ENCODE measurements around the gene PCDHGC3.

The PCDHGC3 gene

DNA sequence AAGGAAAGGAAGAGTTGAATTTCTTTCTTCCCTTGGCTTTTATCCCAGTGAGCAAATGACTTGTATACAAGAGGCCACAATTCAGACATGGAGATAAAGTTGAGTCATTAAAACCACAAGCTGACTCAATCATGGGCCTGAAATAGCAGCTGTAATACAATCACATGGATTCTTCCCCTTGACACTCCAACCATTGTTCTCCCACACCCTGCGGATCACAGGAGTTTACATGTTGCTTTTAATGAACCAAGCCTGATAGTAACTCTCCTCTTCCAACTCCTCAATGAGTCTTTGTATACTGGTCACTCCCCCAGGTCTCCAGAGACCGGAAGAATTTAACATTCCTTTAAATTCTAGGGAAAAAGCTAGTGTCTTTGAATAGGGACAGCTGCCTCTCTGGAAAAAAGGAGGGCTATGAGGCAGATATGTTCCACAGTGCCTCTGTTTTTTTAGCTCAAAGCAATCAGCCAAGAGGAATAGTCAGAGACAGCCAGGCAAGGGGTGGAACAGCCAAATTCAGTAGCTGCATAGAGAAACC, 45.5 kb downstream of the PCDHGC3 start:
- Histone ChIP-seq H3K9ac (ENCODE audit: low read length) (no peak overlapping the region), H2AFZ (ENCODE audit: low read length) (no peak overlapping the region), H3F3A (ENCODE audit: insufficient read depth, low read length) (peaks cover 16% of the 10 kb centered on the region), H3K36me3 (replicated peaks; ENCODE audit: insufficient read depth, low read length) (no peaks in the 10 kb centered on the region; the same call in none of the 2 replicates), H4K20me1 (ENCODE audit: insufficient read depth, low read length) (no peaks in the 10 kb centered on the region), H3K4me2 (ENCODE audit: low read depth, low read length) (no peak overlapping the region), H3K27ac (ENCODE audit: low read length) (no peak overlapping the region), H3K79me2 (ENCODE audit: low read length) (0 out of 2 replicates have a peak, but pooled peaks cover 5% of the 10 kb centered on the region), H3K9me2 (replicated peaks; ENCODE audit: insufficient read depth, low read length) (no peaks in the 10 kb centered on the region), H3K9me3 (replicated peaks; ENCODE audit: insufficient read depth, low read length) (no peaks in the 10 kb centered on the region), H3K4me3 (ENCODE audit: low read length) (no peak overlapping the region), H3K27me3 (replicated peaks; ENCODE audit: insufficient read depth, low read length) (no peaks in the 10 kb centered on the region), H3K4me1 (ENCODE audit: low read length) (peaks cover 39% of the 10 kb centered on the region)
- no peak for DNase-seq
- no peak for TF ChIP-seq EZH2 (optimal IDR thresholded peaks at IDR 0.05; ENCODE audit: low read depth, low read length)
- no peak for TF ChIP-seq EZH2phosphoT487 (IDR thresholded peaks at IDR 0.05; ENCODE audit: low read length)
- TF ChIP-seq, protein P1, sequence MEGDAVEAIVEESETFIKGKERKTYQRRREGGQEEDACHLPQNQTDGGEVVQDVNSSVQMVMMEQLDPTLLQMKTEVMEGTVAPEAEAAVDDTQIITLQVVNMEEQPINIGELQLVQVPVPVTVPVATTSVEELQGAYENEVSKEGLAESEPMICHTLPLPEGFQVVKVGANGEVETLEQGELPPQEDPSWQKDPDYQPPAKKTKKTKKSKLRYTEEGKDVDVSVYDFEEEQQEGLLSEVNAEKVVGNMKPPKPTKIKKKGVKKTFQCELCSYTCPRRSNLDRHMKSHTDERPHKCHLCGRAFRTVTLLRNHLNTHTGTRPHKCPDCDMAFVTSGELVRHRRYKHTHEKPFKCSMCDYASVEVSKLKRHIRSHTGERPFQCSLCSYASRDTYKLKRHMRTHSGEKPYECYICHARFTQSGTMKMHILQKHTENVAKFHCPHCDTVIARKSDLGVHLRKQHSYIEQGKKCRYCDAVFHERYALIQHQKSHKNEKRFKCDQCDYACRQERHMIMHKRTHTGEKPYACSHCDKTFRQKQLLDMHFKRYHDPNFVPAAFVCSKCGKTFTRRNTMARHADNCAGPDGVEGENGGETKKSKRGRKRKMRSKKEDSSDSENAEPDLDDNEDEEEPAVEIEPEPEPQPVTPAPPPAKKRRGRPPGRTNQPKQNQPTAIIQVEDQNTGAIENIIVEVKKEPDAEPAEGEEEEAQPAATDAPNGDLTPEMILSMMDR (IDR thresholded peaks at IDR 0.05; ENCODE audit: low read length): no peak

DNA sequence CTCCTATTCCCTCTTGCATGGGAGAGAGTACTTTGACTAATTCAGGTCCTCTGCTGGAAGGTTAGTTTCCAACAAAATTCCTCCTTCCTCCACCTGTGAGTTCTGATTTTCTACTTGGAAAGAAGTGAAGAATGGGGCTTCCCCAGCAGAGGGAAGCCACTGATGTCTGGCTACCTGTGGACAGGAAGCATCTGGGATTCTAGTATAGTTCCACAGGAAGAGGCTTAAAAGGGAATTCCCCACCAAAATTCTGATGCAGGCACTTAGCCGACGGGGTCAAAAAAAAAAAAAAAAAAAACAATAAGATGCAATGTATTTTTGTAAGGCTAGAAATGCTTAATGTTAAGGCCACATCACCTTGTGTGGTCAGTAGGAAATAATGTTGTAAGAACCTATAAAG, 46.5 kb downstream of the PCDHGC3 start:
- no peak overlapping the region for H3K9ac ChIP-seq (ENCODE audit: low read length)
- H3K36me3 ChIP-seq (replicated peaks; ENCODE audit: insufficient read depth, low read length): no peaks in the 10 kb centered on the region; the same call in 1 of the 2 replicates
- no peak overlapping the region for H3K4me2 ChIP-seq (ENCODE audit: low read depth, low read length)
- no peaks in the 10 kb centered on the region for H4K20me1 ChIP-seq (ENCODE audit: insufficient read depth, low read length)
- no peaks in the 10 kb centered on the region for H3K9me3 ChIP-seq (replicated peaks; ENCODE audit: insufficient read depth, low read length)
- peaks cover 32% of the 10 kb centered on the region for H3K4me1 ChIP-seq (ENCODE audit: low read length)
- TF ChIP-seq EZH2 (optimal IDR thresholded peaks at IDR 0.05; ENCODE audit: low read depth, low read length) (no peak), EZH2phosphoT487 (IDR thresholded peaks at IDR 0.05; ENCODE audit: low read length) (no peak)
- TF ChIP-seq, protein P1 (IDR thresholded peaks at IDR 0.05; ENCODE audit: low read length): no peak
- no peak for DNase-seq
- H3K79me2 ChIP-seq (ENCODE audit: low read length): 0 out of 2 replicates have a peak, but pooled peaks cover 5% of the 10 kb centered on the region
- no peaks in the 10 kb centered on the region for H3K9me2 ChIP-seq (replicated peaks; ENCODE audit: insufficient read depth, low read length)
- no peak overlapping the region for H3K4me3 ChIP-seq (ENCODE audit: low read length)
- peaks cover 12% of the 10 kb centered on the region for H3F3A ChIP-seq (ENCODE audit: insufficient read depth, low read length)
- H2AFZ ChIP-seq (ENCODE audit: low read length): no peak overlapping the region
- H3K27ac ChIP-seq (ENCODE audit: low read length): no peak overlapping the region
- no peaks in the 10 kb centered on the region for H3K27me3 ChIP-seq (replicated peaks; ENCODE audit: insufficient read depth, low read length)

DNA sequence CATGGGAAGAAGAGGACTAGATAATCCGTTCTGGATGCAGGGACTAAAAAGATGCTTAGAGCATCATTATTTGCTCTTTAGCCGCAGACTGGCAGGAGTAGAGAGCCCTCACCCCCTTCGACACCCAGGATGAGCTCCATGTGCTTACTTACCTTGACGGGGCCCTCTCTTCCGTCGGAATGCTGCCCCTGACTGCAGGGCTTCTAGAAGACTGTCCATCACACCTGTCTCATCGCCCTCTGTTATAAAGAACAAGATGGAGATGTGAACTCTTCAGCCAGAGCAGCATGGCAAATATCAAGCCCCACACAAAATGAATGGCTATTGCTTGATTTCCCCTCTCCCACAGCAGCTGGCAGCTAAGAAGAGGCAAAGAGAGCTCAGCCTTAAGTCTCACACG, 48.2 kb downstream of the PCDHGC3 start:
- Histone ChIP-seq H3K79me2 (ENCODE audit: low read length) (0 out of 2 replicates have a peak, but pooled peaks cover 5% of the 10 kb centered on the region), H2AFZ (ENCODE audit: low read length) (no peak overlapping the region), H3K4me2 (ENCODE audit: low read depth, low read length) (no peak overlapping the region), H3K4me3 (ENCODE audit: low read length) (no peak overlapping the region), H4K20me1 (ENCODE audit: insufficient read depth, low read length) (no peaks in the 10 kb centered on the region), H3K27ac (ENCODE audit: low read length) (no peak overlapping the region), H3F3A (ENCODE audit: insufficient read depth, low read length) (peaks cover 12% of the 10 kb centered on the region), H3K36me3 (replicated peaks; ENCODE audit: insufficient read depth, low read length) (no peaks in the 10 kb centered on the region; the same call in none of the 2 replicates), H3K9me2 (replicated peaks; ENCODE audit: insufficient read depth, low read length) (no peaks in the 10 kb centered on the region), H3K27me3 (replicated peaks; ENCODE audit: insufficient read depth, low read length) (no peaks in the 10 kb centered on the region), H3K9me3 (replicated peaks; ENCODE audit: insufficient read depth, low read length) (no peaks in the 10 kb centered on the region), H3K9ac (ENCODE audit: low read length) (no peak overlapping the region), H3K4me1 (ENCODE audit: low read length) (peaks cover 32% of the 10 kb centered on the region)
- TF ChIP-seq EZH2phosphoT487 (IDR thresholded peaks at IDR 0.05; ENCODE audit: low read length) (no peak), EZH2 (optimal IDR thresholded peaks at IDR 0.05; ENCODE audit: low read depth, low read length) (no peak)
- TF ChIP-seq, protein P1 (IDR thresholded peaks at IDR 0.05; ENCODE audit: low read length): no peak
- DNase-seq: no peak

All from MM.1S (cell line).